GM19238 (cell line): Measurements from ENCODE around the gene CSH2.

ENCODE experiments used
- DNase-seq: peaks from one replicate; pipeline ENCODE4 v3.0.0; 2011; ENCODE audit warnings: low spot score; ENCODE audit not compliant: insufficient read length

Gene CSH2

GRCh38 chr17:63855185-63855584 lies 18.3 kb downstream of the CSH2 start:
- no peak for DNase-seq

- no peak for DNase-seq
Observed at GRCh38 chr17:63854709-63855108, 18.8 kb downstream of the CSH2 start.

- no peak for DNase-seq
Observed at GRCh38 chr17:63853260-63853659, 20.2 kb downstream of the CSH2 start.

- no peak for DNase-seq
Observed at GRCh38 chr17:63850401-63850800, 23.1 kb downstream of the CSH2 start.

- peak; percentile 96 for DNase-seq
Observed at GRCh38 chr17:63848834-63849689, 24.4 kb downstream of the CSH2 start.

- no peak for DNase-seq
Observed at GRCh38 chr17:63847525-63848249, 25.8 kb downstream of the CSH2 start.

GRCh38 chr17:63845509-63845908 lies 28.0 kb downstream of the CSH2 start:
- no peak for DNase-seq

GRCh38 chr17:63843910-63844677 lies 29.4 kb downstream of the CSH2 start:
- no peak for DNase-seq

- peak; percentile 52 for DNase-seq
Observed at GRCh38 chr17:63843387-63843888, 30.0 kb downstream of the CSH2 start.

- peak; percentile 94 for DNase-seq
Observed at GRCh38 chr17:63842540-63843386, 30.7 kb downstream of the CSH2 start, which contains the start of gene SMARCD2. Gene SMARCD2, minus strand, starts transcription at chr17:63842685. Its CDS starts 11 bp downstream, at chr17:63842674.

GRCh38 chr17:63842173-63842539 lies 31.3 kb downstream of the CSH2 start:
- DNase-seq = peak; percentile 27

GRCh38 chr17:63841350-63842172 lies 31.9 kb downstream of the CSH2 start:
- no peak for DNase-seq

- DNase-seq = no peak
Observed at GRCh38 chr17:63840591-63841349, 32.7 kb downstream of the CSH2 start.

GRCh38 chr17:63838631-63839171 lies 34.8 kb downstream of the CSH2 start:
- DNase-seq = no peak

- no peak for DNase-seq
Observed at GRCh38 chr17:63837962-63838600, 35.4 kb downstream of the CSH2 start.

- DNase-seq = no peak
Observed at GRCh38 chr17:63837480-63837879, 36.0 kb downstream of the CSH2 start.

GRCh38 chr17:63836811-63837210 lies 36.7 kb downstream of the CSH2 start:
- no peak for DNase-seq

- no peak for DNase-seq
Observed at GRCh38 chr17:63835167-63835720, 38.2 kb downstream of the CSH2 start.
